Loucy (cell line): ENCODE results near the gene PCSK5.

Source experiments
- EZH2phosphoT487 ChIP-seq: fragments of 200-600 bp; IDR thresholded peaks from 2 replicates; pipeline ENCODE4 v1.6.1; 2018; ENCODE audit warnings: antibody characterized with exemption, mild to moderate bottlenecking, moderate library complexity, borderline replicate concordance
- TF ChIP-seq, protein P1 (sequence below): fragments of 200-600 bp; sonication (generic); conservative IDR thresholded peaks from 2 replicates; pipeline ENCODE4 v1.5.1; 2014; ENCODE audit warnings: mild to moderate bottlenecking, antibody characterized with exemption, low read length

DNA sequence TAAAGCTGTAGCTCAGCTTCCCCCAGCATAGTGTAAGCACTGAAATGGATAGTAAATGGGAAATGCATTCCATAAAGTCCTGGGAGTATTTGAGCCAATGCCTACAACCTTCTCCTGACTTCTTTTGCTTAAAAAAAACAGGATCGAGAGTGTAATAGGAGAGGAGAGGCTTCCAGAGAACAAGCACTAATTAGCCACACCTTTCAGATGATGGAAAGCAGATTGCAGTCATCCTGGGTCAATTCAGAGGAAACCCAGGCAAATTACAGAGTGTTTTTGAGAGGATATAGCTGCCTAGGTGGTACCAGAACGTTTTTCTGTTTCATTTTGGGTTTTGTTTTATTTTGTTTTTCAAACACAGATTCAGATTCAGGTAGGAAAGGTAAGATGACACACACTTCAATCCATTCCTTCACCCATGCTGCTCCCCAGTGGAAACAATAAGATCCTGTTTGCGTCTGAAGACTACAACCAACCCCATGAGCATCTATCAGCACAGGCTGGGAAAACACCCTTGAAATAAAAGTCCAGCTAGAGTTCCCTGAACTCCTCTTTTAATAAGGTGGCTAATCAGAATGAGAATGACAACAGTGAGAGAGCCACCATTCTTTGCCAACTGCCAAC lies 408.2 kb downstream of the PCSK5 start:
- TF ChIP-seq, protein P1, sequence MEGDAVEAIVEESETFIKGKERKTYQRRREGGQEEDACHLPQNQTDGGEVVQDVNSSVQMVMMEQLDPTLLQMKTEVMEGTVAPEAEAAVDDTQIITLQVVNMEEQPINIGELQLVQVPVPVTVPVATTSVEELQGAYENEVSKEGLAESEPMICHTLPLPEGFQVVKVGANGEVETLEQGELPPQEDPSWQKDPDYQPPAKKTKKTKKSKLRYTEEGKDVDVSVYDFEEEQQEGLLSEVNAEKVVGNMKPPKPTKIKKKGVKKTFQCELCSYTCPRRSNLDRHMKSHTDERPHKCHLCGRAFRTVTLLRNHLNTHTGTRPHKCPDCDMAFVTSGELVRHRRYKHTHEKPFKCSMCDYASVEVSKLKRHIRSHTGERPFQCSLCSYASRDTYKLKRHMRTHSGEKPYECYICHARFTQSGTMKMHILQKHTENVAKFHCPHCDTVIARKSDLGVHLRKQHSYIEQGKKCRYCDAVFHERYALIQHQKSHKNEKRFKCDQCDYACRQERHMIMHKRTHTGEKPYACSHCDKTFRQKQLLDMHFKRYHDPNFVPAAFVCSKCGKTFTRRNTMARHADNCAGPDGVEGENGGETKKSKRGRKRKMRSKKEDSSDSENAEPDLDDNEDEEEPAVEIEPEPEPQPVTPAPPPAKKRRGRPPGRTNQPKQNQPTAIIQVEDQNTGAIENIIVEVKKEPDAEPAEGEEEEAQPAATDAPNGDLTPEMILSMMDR: peak; percentile 56
- TF ChIP-seq EZH2phosphoT487: no peak
